ENCODE results near the gene KHK. TPM values are rescaled to one million over a fixed set of nuclear protein-coding genes. Genes with fewer than 3 reads are reported as not detected.
A peak's percentile ranks its signal among the peaks of the same experiment; 100 is the strongest.

The KHK gene
- polyA plus RNA-seq, 1 donor (not counting 4 experiments of a cell fraction or from before 2014, with no cell fraction given): 0.21 TPM

GRCh38 chr2:27070653-27071276 lies 15.8 kb upstream of the KHK start:
- no peak for FAIRE-seq
- H3K4me1 ChIP-seq (ENCODE audit: control insufficient read depth, extremely low read depth, insufficient read depth, low read length): peaks cover 17% of the 10 kb centered on the region
- dilution Hi-C loops (cut with MboI; ENCODE audit: extremely low pct_ligation_motif_present, low sequenced_read_pairs): no loop called here

GRCh38 chr2:27071277-27071989 lies 15.1 kb upstream of the KHK start, which contains the start of gene OST4:
OST4 (minus strand) TSS chr2:27071654.
- H2AFZ ChIP-seq (ENCODE audit: control insufficient read depth, low read length): peak within 1 kb of the TSS; percentile 85
- no peaks in the 10 kb centered on the region for H3K27me3 ChIP-seq (ENCODE audit: control insufficient read depth, extremely low read depth, insufficient read depth, low read length)
- H3K4me2 ChIP-seq (ENCODE audit: control insufficient read depth, extremely low read depth, insufficient read depth, low read depth, low read length): peak within 1 kb of the TSS; percentile 94
- H3K4me1 ChIP-seq (ENCODE audit: control insufficient read depth, extremely low read depth, insufficient read depth, low read length): peaks cover 17% of the 10 kb centered on the region
- peak within 1 kb of the TSS; percentile 95 to 97 (median 95) for H3K4me3 ChIP-seq (ENCODE audit: control insufficient read depth in 2 of 3, extremely low read depth in 1 of 3, insufficient read depth in 2 of 3, low read depth in 1 of 3, low read length in 3 of 3)
- no peaks in the 10 kb centered on the region for H3K9me1 ChIP-seq (ENCODE audit: control insufficient read depth, extremely low read depth, insufficient read depth, low read length)
- DNase-seq (ENCODE audit: low read depth, low spot score): peak; percentile 63
- H3K9me3 ChIP-seq (ENCODE audit: control insufficient read depth, low read depth, low read length): no peaks in the 10 kb centered on the region
- H3K79me2 ChIP-seq (ENCODE audit: control insufficient read depth, insufficient read depth, low read length): peaks cover 34% of the 10 kb centered on the region
- TF ChIP-seq EZH2 (IDR thresholded peaks at IDR 0.05; ENCODE audit: low read length) (no peak), CTCF (optimal IDR thresholded peaks at IDR 0.05 in 1 of 3, IDR thresholded peaks at IDR 0.05 in 1 of 3, conservative IDR thresholded peaks at IDR 0.05 in 1 of 3; ENCODE audit: extremely low read depth in 1 of 3, insufficient read depth in 2 of 3, low read length in 3 of 3) (peak in 1 of 3 experiments; percentile 3)
- H3K27ac ChIP-seq (ENCODE audit: control insufficient read depth, insufficient read depth, low read length): peak within 1 kb of the TSS; percentile 85
- no peak for FAIRE-seq
- dilution Hi-C loops (cut with MboI; ENCODE audit: extremely low pct_ligation_motif_present, low sequenced_read_pairs): no loop called here
- H3K9ac ChIP-seq (ENCODE audit: control insufficient read depth, extremely low read depth, insufficient read depth, low read length): peak within 1 kb of the TSS; percentile 92
- H4K20me1 ChIP-seq (ENCODE audit: control insufficient read depth, extremely low read depth, insufficient read depth, low read length): no peaks in the 10 kb centered on the region
- H3K36me3 ChIP-seq (ENCODE audit: control insufficient read depth in 2 of 2, extremely low read depth in 1 of 2, insufficient read depth in 2 of 2, low read length in 2 of 2): peaks cover 11 to 27% of the 10 kb centered on the region in 2 experiments

More at GRCh38 chr2:27070653-27071276, 15.8 kb upstream of the KHK start:
- Histone ChIP-seq H3K27me3 (ENCODE audit: control insufficient read depth, extremely low read depth, insufficient read depth, low read length) (no peaks in the 10 kb centered on the region), H3K27ac (ENCODE audit: control insufficient read depth, insufficient read depth, low read length) (peak overlapping the region; percentile 85), H3K9me1 (ENCODE audit: control insufficient read depth, extremely low read depth, insufficient read depth, low read length) (no peaks in the 10 kb centered on the region), H4K20me1 (ENCODE audit: control insufficient read depth, extremely low read depth, insufficient read depth, low read length) (no peaks in the 10 kb centered on the region), H3K9me3 (ENCODE audit: control insufficient read depth, low read depth, low read length) (no peaks in the 10 kb centered on the region), H3K4me3 (ENCODE audit: control insufficient read depth in 2 of 3, extremely low read depth in 1 of 3, insufficient read depth in 2 of 3, low read depth in 1 of 3, low read length in 3 of 3) (peak overlapping the region; percentile 95 to 97 (median 95)), H2AFZ (ENCODE audit: control insufficient read depth, low read length) (peak overlapping the region; percentile 85), H3K4me2 (ENCODE audit: control insufficient read depth, extremely low read depth, insufficient read depth, low read depth, low read length) (peak overlapping the region; percentile 94), H3K36me3 (ENCODE audit: control insufficient read depth in 2 of 2, extremely low read depth in 1 of 2, insufficient read depth in 2 of 2, low read length in 2 of 2) (peaks cover 11 to 27% of the 10 kb centered on the region in 2 experiments), H3K79me2 (ENCODE audit: control insufficient read depth, insufficient read depth, low read length) (peaks cover 34% of the 10 kb centered on the region), H3K9ac (ENCODE audit: control insufficient read depth, extremely low read depth, insufficient read depth, low read length) (peak overlapping the region; percentile 92)
- TF ChIP-seq EZH2 (IDR thresholded peaks at IDR 0.05; ENCODE audit: low read length) (no peak), CTCF (optimal IDR thresholded peaks at IDR 0.05 in 1 of 3, IDR thresholded peaks at IDR 0.05 in 1 of 3, conservative IDR thresholded peaks at IDR 0.05 in 1 of 3; ENCODE audit: extremely low read depth in 1 of 3, insufficient read depth in 2 of 3, low read length in 3 of 3) (no peak)
- no peak for DNase-seq (ENCODE audit: low read depth, low spot score)

Data from keratinocyte (primary cell).